Mucosa of stomach (tissue), 1 donor: Measurements from ENCODE around the gene GNAS-AS1.
A peak's percentile ranks its signal among the peaks of the same experiment; 100 is the strongest.

Source experiments
- H3K27me3 ChIP-seq: one replicate; pipeline ENCODE4 v1.7.0; 2013; ENCODE audit warnings: mild to moderate bottlenecking, low read length; ENCODE audit not compliant: control insufficient read depth, insufficient read depth
- H3K36me3 ChIP-seq: one replicate; pipeline ENCODE4 v1.7.0; 2013; ENCODE audit warnings: low read length; ENCODE audit not compliant: control insufficient read depth, insufficient read depth
- H3K4me1 ChIP-seq: one replicate; pipeline ENCODE4 v1.7.0; 2013; ENCODE audit warnings: mild to moderate bottlenecking, low read length; ENCODE audit not compliant: control insufficient read depth, insufficient read depth
- H3K4me3 ChIP-seq: one replicate; pipeline ENCODE4 v1.7.0; 2013; ENCODE audit warnings: low read length
- H3K9ac ChIP-seq: one replicate; pipeline ENCODE4 v1.7.0; 2013; ENCODE audit warnings: mild to moderate bottlenecking, low read length, moderate library complexity
- H3K9me3 ChIP-seq: one replicate; pipeline ENCODE4 v1.7.0; 2013; ENCODE audit warnings: mild to moderate bottlenecking, low read length, moderate library complexity; ENCODE audit not compliant: control insufficient read depth
- donor health status: Pancreatic carcinoma.

Gene GNAS-AS1

GRCh38 chr20:58851969-58852458 lies 1.3 kb upstream of the GNAS-AS1 start:
- Histone ChIP-seq H3K9me3 (no peaks in the 10 kb centered on the region), H3K9ac (no peak overlapping the region), H3K27me3 (peaks cover 59% of the 10 kb centered on the region), H3K4me1 (peaks cover 12% of the 10 kb centered on the region), H3K36me3 (no peaks in the 10 kb centered on the region), H3K4me3 (no peak overlapping the region)

DNA sequence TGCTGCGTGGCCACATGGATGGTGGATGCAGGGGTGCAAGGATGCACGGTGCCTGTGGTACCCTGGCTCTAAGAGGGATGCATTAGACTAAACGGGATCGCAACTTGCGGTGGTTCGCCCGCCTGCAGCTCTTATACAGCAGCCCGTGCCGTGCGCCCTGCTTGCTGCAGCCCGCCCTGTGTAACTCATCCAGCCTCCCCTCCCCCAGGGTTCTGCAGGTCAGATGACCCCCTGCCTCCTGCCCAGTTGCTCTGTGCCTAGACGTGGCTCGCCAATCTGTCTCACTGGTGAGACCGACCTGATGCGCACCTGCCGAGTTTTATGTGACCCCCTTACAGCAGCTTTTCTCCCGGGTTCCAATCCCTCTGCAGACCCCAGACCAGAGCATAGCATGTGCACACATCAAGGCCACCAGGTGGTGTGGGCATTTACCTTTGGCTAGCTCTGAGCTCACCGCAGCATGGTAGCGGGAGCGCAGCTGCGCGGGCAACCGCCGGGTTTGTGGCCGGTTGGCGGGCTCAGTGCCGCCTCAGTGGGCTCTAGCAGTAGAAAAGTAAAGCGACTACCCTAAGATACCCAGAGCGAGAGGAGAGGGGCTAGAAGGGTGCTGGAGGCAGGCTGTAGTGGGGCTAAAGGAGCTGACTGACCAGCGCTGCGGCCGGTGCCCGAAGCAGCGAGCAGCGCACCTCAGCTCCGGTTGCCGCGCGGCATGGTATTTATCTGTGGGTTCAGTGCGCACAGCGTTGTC lies 693 bp upstream of the GNAS-AS1 start:
- H3K36me3 ChIP-seq, result no peaks in the 10 kb centered on the region
- peaks cover 12% of the 10 kb centered on the region for H3K4me1 ChIP-seq
- H3K9me3 ChIP-seq, result no peaks in the 10 kb centered on the region
- H3K27me3 ChIP-seq, result peaks cover 59% of the 10 kb centered on the region
- H3K4me3 ChIP-seq, result peak overlapping the region; percentile 50
- no peak overlapping the region for H3K9ac ChIP-seq

DNA sequence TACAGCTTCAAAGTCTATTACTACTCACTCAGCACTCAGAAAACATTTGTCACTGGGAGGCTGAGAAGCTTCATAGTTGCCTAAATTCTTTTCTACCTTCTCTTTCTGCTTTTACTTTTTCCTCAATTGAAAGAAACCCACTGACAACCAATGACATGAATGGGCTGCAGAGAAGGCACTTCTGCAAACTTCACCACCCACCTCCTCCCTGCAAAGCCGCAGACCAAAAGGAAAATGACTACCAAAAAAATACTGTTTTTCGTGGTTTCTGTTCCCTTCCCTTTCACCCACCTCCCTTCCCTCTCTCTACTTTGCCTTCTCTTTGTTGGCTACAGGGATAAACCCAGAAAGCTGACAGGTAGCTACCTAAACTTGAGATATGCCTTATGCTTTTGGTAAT lies 3.2 kb downstream of the GNAS-AS1 start:
- Histone ChIP-seq H3K27me3 (peaks cover 41% of the 10 kb centered on the region), H3K36me3 (no peaks in the 10 kb centered on the region), H3K4me1 (peaks cover 7% of the 10 kb centered on the region), H3K4me3 (no peak overlapping the region), H3K9me3 (no peaks in the 10 kb centered on the region), H3K9ac (no peak overlapping the region)

DNA sequence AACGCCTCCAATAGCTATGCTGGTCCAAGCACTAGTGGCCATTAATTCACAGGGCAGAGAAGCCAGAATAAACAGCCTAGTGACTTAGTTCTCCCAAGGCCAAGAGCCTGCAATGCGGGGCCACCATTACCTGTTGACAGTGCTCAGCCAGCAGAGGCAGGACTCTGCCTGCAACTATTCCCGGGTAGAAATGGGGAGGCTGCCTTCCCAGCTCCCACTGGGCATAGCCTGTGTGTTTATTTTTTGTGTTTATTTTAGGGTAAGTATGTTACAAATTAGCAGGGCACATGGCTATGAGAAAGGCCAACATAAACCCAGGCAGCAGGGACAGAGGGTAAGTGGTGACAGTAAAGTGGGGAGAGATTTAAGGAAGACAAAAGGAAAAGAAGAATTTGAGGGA lies 5.0 kb downstream of the GNAS-AS1 start:
- no peak overlapping the region for H3K4me3 ChIP-seq
- no peaks in the 10 kb centered on the region for H3K9me3 ChIP-seq
- H3K4me1 ChIP-seq, result no peaks in the 10 kb centered on the region
- H3K27me3 ChIP-seq, result peaks cover 35% of the 10 kb centered on the region
- no peaks in the 10 kb centered on the region for H3K36me3 ChIP-seq
- H3K9ac ChIP-seq, result no peak overlapping the region

DNA sequence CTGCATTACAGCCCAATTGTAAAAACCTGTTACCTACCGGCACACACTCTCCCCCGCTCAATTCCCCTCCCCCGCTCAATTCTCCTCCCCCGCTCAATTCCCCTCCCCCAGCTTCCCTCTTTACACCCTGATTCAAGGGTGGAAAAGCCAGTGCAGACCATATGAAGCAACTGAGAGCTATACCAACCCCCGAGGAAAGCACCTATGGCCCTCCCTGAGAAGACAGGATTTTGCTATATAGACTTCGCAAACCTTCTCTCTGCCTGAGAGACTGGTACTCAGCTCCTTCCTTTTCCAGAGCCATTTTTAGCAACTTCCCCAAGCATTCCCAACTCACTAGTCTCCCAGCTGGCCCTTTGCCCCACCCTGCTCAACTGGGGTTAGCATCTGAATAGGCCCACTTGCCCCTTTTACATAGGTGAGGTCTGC lies 7.6 kb downstream of the GNAS-AS1 start:
- Histone ChIP-seq H3K9me3 (no peaks in the 10 kb centered on the region), H3K4me3 (no peak overlapping the region), H3K36me3 (no peaks in the 10 kb centered on the region), H3K9ac (no peak overlapping the region), H3K27me3 (peaks cover 48% of the 10 kb centered on the region), H3K4me1 (no peaks in the 10 kb centered on the region)

GRCh38 chr20:58842276-58842675 lies 8.4 kb downstream of the GNAS-AS1 start:
- Histone ChIP-seq H3K4me1 (no peaks in the 10 kb centered on the region), H3K36me3 (no peaks in the 10 kb centered on the region), H3K9me3 (no peaks in the 10 kb centered on the region), H3K27me3 (peaks cover 48% of the 10 kb centered on the region), H3K4me3 (no peak overlapping the region), H3K9ac (no peak overlapping the region)

DNA sequence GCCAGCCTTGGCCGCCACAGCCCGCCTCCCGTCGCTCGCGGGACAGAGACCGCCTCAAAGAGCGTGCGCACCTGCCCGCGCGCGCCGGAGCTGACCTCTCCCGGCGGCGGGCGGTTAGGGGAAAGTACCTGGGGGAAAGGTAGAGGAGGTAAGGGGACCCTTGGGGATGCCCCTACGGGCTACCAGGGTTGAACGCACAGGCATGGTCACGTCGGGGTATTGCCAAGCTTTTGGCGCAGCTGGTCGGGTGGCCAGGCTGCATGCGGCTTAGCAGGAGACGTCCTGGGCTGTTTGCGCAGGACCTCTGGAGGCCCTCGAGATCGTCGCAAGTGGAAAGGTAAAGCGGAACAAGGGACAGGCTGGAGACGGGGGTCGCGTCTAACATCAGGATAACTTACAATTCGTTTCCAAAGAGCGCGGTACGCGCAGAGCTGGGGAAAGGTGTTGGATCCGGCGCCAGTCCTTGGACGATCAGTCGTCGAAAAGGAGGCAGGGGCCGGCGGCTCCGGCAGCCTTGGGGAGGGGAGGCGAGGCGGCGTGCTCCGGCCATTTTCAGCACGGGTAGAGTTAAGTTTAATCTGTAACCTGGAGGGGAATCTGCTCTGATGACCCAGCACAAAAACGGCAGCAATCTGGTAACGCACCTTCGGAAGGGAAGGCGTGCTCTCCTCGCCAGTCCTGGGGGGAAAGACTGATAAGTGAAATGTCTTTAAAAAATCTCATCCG lies 9.0 kb downstream of the GNAS-AS1 start:
- Histone ChIP-seq H3K4me3 (no peak overlapping the region), H3K9me3 (no peaks in the 10 kb centered on the region), H3K4me1 (no peaks in the 10 kb centered on the region), H3K27me3 (peaks cover 48% of the 10 kb centered on the region), H3K36me3 (no peaks in the 10 kb centered on the region), H3K9ac (no peak overlapping the region)

GRCh38 chr20:58840816-58841538 lies 9.7 kb downstream of the GNAS-AS1 start:
- no peaks in the 10 kb centered on the region for H3K4me1 ChIP-seq
- H3K27me3 ChIP-seq, result peaks cover 48% of the 10 kb centered on the region
- no peak overlapping the region for H3K4me3 ChIP-seq
- H3K36me3 ChIP-seq, result no peaks in the 10 kb centered on the region
- no peak overlapping the region for H3K9ac ChIP-seq
- no peaks in the 10 kb centered on the region for H3K9me3 ChIP-seq

DNA sequence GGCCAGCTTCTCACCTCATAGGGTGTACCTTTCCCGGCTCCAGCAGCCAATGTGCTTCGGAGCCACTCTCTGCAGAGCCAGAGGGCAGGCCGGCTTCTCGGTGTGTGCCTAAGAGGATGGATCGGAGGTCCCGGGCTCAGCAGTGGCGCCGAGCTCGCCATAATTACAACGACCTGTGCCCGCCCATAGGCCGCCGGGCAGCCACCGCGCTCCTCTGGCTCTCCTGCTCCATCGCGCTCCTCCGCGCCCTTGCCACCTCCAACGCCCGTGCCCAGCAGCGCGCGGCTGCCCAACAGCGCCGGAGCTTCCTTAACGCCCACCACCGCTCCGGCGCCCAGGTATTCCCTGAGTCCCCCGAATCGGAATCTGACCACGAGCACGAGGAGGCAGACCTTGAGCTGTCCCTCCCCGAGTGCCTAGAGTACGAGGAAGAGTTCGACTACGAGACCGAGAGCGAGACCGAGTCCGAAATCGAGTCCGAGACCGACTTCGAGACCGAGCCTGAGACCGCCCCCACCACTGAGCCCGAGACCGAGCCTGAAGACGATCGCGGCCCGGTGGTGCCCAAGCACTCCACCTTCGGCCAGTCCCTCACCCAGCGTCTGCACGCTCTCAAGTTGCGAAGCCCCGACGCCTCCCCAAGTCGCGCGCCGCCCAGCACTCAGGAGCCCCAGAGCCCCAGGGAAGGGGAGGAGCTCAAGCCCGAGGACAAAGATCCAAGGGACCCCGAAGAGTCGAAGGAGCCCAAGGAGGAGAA lies 10.5 kb downstream of the GNAS-AS1 start:
- H3K4me1 ChIP-seq, result no peaks in the 10 kb centered on the region

GRCh38 chr20:58839474-58839874 lies 11.2 kb downstream of the GNAS-AS1 start:
- no peak overlapping the region for H3K4me3 ChIP-seq
- H3K27me3 ChIP-seq, result peaks cover 48% of the 10 kb centered on the region

More for the DNA sequence above, 10.5 kb downstream of the GNAS-AS1 start:
- H3K27me3 ChIP-seq, result peaks cover 48% of the 10 kb centered on the region
- H3K36me3 ChIP-seq, result no peaks in the 10 kb centered on the region
- no peak overlapping the region for H3K9ac ChIP-seq
- H3K9me3 ChIP-seq, result no peaks in the 10 kb centered on the region
- H3K4me3 ChIP-seq, result no peak overlapping the region

DNA sequence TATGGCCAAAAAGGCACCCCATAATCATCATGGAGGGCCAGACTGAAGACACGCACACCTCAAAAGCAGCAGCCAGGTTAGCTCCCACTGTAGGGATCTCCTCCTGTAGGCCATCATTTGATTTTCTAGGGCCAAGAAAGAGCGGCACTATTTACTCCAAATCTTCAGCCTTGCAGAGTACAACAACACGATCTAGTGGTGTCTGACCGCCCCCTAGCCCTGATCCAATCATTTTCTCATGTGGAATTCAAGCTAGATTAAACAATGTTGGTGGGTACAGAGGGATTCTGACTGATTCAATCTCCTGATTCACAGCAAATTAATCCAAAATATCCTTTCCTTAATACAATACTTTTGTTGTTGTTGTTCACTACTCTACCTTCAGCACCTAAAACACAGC lies 12.5 kb downstream of the GNAS-AS1 start:
- Histone ChIP-seq H3K36me3 (no peaks in the 10 kb centered on the region), H3K9ac (no peak overlapping the region), H3K27me3 (peaks cover 39% of the 10 kb centered on the region), H3K4me3 (no peak overlapping the region), H3K9me3 (no peaks in the 10 kb centered on the region), H3K4me1 (no peaks in the 10 kb centered on the region)

More at GRCh38 chr20:58839474-58839874, 11.2 kb downstream of the GNAS-AS1 start:
- Histone ChIP-seq H3K9ac (no peak overlapping the region), H3K9me3 (no peaks in the 10 kb centered on the region), H3K36me3 (no peaks in the 10 kb centered on the region), H3K4me1 (no peaks in the 10 kb centered on the region)
